ENCODE measurements around the gene C2orf69.
"Not testable (repeated sequence)": the region's sequence is repeated elsewhere in the genome, so short reads cannot be mapped to it uniquely, and the experiment has no call there.

C2orf69 gene, protein sequence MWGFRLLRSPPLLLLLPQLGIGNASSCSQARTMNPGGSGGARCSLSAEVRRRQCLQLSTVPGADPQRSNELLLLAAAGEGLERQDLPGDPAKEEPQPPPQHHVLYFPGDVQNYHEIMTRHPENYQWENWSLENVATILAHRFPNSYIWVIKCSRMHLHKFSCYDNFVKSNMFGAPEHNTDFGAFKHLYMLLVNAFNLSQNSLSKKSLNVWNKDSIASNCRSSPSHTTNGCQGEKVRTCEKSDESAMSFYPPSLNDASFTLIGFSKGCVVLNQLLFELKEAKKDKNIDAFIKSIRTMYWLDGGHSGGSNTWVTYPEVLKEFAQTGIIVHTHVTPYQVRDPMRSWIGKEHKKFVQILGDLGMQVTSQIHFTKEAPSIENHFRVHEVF

DNA sequence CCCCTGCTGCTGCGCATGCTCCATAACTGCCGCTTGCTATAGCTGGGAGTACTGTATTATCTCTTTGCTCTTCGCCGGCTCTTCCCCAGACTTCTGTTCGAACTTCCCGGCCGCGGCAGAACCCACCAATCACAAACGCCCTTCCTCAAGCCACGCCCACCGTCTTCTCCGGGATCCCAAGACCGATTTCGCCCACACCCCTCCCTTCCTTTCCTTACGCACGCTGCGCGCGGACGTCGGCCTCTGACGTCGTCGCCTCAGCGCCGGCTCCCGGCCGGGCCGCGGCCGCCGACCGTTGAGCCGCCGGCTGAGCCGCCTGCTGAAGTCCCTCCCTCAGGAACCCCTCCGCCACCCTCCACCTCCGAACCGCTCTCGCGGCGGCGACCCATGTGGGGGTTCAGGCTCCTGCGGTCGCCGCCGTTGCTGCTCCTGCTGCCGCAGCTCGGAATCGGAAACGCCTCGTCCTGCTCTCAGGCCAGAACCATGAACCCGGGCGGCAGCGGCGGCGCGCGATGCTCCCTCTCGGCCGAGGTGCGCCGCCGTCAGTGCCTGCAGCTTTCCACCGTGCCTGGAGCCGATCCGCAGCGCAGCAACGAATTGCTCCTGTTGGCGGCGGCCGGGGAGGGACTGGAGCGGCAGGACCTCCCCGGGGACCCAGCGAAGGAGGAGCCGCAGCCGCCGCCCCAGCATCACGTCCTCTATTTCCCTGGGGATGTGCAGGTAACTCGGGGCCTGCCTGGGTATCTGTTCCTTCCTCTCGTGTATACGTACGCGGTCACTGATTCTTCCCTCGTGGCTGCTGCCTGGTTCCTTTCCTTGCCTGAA lies at the start of gene C2orf69:
TSS of gene C2orf69 (plus strand) at position 242 of the 825 bp plus-strand sequence. CDS start at position 388, 146 bp downstream.
- DNase-seq (ENCODE audit: low read depth) = peak; percentile 91

DNA sequence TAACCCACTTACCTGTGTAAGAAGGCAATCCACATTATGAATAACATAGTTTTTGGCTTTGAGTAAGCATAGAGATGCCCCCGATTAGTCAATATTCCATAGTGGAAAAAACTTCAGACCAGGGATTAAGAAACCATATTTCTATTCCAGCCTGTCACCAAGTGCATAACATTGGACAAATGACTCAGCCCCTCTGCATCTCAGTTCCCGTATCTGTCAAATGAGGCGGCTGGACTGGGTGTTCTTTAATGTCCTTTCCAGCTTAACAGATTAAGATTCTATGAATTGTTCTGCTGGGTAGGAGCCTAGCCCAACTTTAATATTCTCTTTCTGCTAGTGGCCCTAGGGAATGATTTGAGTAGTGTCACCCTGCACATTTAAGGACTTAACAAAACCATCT lies 48.3 kb upstream of the C2orf69 start:
- DNase-seq (ENCODE audit: low read depth) = no peak

DNA sequence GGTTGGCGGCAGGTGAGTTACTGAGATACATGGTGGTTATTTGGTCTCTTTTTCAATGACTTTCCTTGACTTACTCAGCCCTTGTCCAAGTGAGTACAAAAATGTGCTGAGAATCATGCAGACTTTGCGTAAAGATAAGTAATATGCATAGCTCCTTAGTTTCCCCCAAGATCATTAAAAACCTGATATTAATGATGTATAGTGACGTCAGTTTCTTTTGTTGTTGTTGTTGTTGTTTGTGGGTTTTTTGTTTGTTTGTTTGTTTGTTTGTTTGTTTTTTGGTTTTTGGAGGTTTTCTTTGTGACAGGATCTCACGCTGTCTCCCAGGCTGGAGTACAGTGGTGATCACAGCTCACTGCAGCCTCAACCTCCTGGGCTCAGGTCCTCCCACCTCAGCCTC lies 45.2 kb upstream of the C2orf69 start:
- DNase-seq (ENCODE audit: low read depth) = no peak

DNA sequence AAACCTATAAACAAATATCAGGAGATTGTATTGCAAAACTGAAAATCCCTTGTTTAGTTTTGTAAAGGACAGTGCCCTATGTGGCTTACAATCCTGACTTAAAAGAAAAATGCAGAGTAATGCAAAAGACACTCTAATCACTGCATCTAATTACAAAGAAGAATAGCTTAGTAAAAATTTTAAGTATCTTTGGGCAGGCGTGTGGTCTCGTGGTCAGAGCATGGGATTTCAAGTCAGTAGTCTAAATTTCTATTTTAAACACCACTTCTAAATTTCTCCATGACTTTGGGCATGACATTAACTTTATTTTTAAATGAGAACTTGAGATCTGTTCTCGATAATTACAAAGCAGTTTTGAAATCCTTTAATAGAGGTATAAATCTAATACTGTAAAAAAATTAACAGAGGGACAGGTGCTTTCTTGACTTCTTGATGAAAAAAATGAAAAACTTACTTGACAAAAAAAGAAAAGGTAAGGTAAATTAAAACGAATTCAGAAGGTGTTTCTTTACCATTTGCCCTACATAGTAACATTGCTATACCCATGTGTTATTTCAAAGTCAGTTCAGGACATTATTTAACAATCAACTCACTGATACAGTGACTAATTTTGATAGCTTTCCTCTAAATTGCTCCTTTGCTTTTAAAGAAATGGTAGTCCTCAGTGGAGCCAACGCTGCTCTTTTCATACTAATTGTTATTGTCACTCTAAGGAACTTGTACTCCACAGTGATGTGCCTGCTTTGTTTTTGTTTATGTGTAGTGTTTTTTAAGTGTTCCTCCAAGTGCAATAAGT lies 42.5 kb upstream of the C2orf69 start:
- no peak for DNase-seq (ENCODE audit: low read depth)

DNA sequence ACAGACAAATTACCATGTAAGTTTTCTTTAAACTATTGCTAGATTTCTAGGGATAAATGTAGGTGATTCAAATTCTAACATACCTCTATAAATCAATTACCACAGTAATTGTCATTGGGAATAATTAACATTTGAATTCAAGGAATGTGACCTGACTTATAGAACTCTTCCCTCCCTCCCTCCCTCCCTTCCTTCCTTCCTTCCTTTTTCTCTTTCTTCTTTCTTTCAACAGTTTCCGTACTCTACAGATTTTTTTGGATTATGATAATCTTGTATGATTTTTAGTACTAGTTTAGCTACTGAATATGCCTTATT lies 41.9 kb upstream of the C2orf69 start:
- DNase-seq (ENCODE audit: low read depth) = no peak

DNA sequence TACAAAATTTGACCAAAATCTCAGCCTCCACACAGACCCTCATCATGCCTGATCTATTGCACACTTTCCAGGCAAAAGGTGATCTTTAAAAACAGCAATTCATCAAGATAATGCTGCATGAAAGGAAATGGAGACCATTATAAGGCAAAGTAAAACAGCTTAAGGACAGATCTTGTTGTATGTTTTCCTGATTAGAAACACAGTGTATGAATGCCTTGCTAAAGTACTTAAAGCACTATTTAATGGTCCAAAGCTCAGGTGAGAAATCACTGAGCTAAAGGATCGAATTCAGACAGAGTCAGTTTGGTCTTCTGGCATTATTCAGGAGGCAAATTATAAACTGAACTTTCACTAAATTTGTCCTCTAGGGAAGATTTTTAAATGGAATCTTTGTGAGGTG lies 41.4 kb upstream of the C2orf69 start:
- DNase-seq (ENCODE audit: low read depth) = no peak

DNA sequence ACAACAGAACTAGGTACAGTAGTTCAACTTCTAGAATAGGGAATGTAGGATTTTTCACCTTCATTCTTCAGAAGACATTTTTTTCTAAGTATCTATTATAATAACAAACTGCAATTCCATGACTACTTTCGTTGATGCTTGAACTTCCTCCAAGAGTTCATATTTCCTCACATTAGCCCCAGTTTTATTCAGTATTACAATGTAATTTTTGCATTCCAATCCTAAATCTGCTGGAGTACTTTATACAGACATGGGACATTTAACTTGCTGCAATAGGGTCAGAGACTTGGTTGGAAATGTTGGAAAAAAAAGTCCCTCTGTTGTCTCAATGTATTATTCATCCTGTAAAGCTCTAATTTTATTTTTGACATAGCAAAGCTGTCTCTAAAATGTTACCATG lies 40.5 kb upstream of the C2orf69 start:
- DNase-seq (ENCODE audit: low read depth) = no peak

DNA sequence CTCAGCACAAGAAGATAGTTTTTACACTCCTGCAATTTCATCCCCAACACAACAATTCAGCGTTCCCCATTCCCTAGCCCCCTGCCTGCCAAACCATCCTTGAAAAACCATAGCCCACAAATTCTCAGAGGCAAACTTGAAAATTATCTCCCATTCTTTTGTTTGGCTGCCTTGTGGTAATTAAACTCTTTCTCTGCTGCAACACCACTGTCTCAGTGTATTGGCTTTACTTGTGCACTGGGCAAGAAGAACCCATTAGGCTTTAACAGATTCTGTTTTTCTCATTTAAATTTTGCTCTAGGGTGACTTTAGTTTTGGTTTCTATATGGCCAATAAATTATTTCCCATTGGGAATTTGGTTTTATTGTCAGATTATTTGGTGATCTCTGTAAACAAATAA lies 36.9 kb upstream of the C2orf69 start:
- DNase-seq (ENCODE audit: low read depth) = no peak

DNA sequence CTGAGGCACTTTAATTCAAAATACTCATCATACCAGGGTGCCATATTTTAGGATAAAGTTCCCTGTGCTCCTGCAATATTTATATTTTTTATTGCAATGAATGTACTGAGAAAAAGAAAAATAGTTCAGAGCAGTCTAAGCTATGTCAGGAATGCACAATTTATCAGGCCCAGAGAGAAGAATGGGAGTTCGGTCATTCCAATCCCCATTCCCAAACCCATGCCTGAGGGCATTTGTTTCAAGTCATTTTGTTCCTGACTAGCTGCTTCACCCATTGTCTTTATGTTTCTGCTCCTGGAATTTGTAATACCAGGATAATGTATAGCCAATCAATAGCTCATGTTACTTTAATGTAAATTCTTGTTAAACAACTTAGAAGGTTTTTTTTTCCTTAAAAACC lies 35.7 kb upstream of the C2orf69 start:
- no peak for DNase-seq (ENCODE audit: low read depth)

DNA sequence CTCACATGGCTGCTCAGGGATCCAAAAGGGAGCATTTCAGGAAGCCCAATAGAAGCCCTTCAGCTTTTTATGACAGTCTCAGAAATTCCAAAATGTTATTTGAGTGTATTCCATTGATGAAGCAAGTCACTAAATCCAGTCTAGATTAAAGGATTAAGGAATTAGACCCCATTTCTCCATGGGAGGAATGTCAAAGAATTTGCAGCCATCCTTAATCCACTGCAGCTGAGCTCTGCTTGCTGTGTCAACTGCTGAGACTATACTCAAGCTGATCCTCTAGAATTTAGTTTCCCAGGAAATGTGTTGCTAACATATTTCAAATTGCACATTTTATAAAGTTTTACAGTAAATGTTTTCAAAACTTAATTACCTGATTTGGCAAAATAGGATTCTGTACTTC lies 28.4 kb upstream of the C2orf69 start:
- DNase-seq (ENCODE audit: low read depth) = no peak

DNA sequence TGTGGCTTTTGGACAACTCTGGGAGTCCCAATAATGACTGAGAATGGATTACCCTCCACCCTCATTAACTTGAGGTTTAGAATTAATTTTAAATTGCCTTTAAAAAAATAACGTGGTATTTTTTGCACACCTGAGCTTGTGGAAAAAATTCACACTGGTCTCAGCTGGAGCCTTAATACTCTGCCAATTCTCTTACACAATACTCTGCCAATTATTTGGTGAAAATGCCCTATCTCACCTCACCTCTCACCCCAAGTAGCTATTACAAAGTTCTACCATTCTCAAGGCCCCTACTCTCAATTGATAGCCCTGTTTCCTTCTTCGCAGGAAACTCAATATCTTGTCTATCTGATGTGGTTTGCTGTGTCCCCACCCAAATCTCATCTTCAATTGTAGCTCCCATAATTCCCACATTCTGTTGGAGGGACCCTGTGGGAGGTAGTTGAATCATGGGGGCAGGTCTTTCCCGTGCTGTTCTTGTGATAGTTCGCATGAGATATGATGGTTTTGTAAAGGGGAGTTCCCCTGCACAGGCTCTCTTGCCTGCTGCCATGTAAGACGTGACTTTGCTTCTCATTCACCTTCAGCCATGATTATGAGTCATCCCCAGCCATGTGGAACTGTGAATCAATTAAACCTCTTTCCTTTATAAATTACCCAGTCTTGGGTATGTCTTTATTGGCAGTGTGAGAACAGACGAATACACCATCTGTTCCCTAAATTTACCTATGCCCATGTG lies 27.4 kb upstream of the C2orf69 start:
- DNase-seq (ENCODE audit: low read depth) = no peak

DNA sequence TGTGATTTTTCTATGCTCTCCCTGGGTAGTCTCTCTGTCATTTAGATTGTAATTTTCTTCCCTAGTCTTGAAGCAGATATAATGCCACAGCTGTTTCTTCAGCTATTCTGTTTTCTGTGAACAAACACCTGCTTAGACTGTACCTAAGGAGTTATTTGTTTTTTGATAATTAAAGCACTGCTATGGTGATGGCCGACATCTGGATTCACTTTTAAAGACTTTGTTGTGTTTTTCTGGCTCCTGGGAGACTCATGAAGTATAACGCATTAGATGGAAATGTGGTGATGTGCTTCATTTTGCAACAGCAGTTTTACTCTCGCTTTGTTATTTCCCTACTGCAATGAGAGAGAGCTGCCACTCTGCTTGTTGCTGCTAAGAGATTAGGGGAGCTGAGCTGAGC lies 15.7 kb upstream of the C2orf69 start:
- no peak for DNase-seq (ENCODE audit: low read depth)

DNA sequence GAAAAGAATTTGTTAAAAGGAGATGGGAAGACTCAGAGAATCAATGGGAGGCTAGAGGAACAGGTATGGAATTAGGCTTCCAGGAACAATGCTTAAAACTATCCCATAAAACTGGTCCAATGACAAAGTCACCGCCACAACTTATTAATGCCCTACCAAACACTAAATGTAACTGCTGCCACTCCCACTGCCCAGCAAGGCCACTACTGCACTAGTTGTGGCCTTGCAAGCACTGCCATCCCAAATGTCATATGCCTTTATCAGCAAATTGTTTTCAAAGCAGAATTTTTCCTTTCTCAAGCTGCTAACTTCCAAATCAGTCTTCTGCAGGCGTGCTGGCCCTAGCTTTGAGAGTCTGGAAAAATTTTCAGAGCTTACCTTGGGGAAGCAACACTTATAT lies 14.5 kb upstream of the C2orf69 start:
- no peak for DNase-seq (ENCODE audit: low read depth)

DNA sequence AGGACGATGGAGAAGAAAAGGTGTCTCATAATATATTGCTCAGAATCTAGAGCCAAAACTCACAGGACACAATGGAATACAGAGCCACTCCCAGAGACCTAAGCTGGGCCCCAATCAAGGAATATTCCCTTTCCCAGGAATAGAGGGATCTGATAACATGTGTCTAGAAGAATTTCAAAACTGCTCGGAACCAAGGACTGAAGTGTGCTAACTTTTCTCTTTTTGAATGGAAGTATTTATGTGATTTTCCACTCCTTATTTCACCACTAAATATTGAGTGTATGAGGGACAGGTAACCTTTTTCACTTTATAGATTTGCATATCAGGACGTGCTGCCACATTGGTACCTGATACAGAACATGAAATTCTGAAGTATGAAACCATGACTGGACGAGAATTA lies 9.2 kb upstream of the C2orf69 start:
- no peak for DNase-seq (ENCODE audit: low read depth)

DNA sequence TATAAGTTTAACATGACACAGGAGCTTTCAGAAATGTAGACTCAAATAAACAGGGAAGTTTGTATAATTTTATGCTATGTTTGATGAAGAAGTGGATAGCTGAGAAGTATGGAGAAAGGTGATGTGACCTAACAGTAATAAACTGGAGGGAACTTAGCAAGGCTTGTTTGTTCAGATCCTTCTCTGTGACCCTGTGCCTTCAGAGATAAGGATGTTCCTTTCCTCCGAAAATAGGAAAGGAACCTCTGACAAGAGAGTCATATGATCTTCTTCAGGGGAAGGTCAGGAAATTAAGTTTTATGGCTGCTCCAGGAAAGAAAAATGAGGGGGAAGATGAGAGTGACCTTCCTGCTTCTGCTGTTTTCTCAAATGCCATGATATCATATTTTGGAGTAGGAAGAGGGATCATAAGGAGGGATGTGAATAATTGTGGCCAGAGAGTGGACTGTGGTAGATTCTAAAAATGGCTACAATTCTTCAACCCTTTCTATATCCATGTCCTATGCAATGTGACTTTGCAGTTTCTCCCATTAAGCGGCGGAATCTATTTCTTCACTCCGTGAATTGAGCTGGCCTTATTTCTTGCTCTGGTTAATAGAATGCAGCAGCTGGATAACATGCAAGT lies 8.5 kb upstream of the C2orf69 start:
- DNase-seq (ENCODE audit: low read depth) = no peak

DNA sequence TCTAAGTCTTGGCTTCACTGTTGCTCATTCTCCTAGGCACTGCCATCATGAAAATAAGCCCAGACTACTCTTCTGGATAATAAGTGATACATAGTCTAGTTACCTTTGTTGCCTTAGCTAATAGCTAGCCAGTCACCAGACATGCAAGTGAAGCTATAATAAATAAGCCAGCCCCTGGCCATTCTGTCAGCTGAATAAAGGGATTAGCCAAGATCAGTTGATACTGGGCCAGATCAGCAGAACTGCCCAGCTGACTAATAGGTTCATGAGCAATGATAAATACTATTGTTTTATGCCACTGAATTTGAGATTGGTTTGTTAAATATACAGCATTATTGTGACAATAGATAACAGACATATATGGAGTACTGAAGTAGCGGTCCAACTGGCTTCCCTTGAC lies 8.0 kb upstream of the C2orf69 start:
- no peak for DNase-seq (ENCODE audit: low read depth)

DNA sequence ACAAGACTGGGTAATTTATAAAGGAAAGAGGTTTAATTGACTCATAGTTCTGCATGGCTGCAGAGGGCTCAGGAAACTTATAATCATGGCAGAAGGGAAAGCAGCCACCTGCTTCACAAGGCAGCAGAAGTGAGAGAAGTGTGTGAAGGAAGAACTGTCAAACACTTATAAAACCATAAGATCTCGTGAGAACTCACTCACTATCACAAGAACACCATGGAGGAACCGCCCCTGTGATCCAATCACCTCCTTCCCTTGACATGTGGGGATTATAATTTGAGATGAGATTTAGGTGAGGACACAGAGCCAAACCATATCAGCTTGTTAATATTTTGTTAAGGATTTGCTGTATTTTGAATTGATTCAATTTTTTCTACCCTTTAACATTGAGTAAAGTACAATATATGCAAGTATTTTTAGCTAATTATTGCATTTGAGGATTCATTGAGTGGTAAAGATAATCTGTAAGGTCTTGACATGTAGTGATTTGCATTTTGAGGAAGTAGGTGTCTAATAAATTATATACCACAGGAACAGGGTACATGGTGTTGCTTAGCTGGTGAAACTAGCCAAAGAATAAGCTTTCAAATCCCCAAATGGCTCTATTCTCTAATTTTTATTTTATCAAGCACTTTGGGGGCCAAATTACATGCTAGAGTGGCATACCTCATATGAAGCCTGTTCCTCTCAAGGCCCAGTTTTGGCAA lies 3.9 kb upstream of the C2orf69 start:
- DNase-seq (ENCODE audit: low read depth) = no peak

DNA sequence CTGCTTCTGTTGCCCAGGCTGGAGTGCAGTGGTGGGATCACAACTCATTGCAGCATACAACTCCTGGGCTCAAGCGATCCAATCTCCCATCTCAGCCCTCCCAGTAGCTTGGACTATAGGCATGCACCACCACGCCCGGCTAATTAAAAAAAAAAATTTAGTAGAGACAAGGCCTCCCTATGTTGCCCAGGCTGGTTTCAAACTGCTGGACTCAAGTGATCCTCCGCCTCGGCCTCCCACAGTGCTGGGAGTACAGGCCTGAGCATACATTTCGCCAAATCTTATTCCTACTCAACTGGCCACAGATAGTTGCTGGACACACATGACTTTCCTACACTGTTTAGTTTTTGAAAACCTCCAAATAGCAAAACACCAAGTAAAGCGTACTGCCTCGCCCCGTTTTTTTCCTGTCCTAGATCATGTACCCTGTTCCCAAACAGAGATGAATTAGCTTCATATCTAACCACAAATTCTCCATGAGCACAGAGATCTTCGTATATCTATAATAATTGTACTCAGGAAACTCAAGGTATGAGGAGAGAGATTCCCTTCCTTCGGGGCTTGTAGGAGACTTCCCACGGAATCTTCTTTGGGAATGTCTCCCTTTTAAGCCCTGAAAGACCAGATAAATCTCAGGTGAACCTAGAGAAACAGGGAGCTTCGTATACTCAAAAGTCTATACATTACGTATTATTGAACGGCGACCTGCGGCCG lies 598 bp upstream of the C2orf69 start:
- no peak for DNase-seq (ENCODE audit: low read depth)

DNA sequence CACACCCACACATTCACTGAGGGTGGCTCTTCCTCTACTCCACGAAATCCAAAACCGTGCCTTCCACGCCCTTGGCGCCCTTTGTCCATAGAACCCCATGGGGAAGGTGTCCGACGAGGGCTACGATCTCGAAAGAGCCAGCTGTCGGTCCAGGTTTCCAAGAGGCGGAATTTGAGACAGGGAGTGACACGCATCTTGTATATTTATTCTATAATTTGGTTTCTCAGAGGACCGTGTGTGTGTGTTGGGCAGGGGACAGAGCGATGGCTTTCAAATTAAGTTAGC lies 726 bp downstream of the C2orf69 start:
- no peak for DNase-seq (ENCODE audit: low read depth)

DNA sequence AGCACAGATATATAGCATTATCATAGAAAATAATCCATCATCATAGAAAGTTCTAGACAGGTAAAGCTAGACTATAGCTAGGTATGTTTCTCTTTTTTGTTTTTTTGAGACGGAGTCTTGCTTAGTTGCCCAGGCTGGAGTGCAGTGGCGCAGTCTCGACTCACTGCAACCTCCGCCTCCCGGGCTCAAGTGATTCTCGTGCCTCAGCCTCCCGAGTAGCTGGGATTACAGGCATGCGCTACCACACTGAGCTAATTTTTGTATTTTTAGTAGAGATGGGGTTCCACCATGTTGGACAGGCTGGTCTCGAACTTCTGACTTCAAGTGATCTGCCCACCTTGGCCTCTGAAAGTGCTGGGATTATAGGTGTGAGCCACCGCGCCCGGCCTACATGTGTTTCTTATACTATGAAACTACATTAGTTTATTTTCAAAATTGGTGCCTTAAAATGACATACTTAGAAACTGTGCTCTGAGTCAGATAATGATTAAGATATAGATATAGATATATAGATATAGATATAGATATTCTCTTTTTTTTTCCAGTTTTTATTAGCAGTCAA lies 1.5 kb downstream of the C2orf69 start:
- not testable (repeated sequence) for DNase-seq (ENCODE audit: low read depth)

Data from activated T-cell treated with anti-CD3 and anti-CD28 coated beads for 48 hours (primary cell).